GM12872 (cell line): ENCODE measurements around the gene NSMCE3.

ENCODE experiments used
- TF ChIP-seq, protein P1 (sequence below): IDR thresholded peaks from 3 replicates; pipeline ENCODE4 v1.5.1; 2011; ENCODE audit warnings: low read depth, mild to moderate bottlenecking, low read length, moderate library complexity; ENCODE audit not compliant: insufficient read depth

Gene NSMCE3

DNA sequence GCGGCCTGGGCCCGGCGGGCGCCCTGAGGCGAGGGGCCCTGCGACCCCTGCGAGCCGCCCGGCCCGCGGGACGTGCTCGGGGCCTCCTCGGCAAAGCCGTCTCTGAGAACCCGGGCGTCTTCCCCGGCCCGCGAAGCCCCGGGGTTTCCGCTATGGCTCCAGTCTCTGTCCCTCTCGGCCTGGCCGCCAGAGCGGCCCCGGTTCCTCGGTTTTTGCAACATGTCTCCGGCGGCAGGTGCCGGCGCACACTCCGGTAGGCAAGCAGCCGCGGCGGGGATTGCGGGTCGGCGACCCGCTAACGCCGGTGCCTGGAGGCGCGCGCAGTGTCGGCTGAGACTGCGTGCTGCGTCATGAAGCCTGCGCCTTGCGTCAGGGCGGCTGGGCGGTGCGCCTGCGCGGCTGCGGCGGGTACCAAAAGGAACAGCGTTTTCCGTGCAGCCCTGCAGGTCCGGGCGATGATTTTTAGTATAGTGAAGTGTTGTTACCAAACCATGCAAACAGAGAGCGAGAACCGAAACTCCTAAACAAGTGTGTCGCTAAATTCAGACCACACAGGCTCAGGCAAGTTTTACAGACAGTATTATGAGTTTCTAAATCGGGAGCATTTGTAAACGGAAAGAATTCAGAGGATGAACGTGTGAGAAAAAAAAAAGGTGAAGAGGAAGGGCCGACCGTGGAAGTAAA, at the start of gene NSMCE3:
TSS of gene NSMCE3 (minus strand) at position 338 of the 684 bp plus-strand sequence. CDS start at position 221, 117 bp downstream.
- TF ChIP-seq, protein P1, sequence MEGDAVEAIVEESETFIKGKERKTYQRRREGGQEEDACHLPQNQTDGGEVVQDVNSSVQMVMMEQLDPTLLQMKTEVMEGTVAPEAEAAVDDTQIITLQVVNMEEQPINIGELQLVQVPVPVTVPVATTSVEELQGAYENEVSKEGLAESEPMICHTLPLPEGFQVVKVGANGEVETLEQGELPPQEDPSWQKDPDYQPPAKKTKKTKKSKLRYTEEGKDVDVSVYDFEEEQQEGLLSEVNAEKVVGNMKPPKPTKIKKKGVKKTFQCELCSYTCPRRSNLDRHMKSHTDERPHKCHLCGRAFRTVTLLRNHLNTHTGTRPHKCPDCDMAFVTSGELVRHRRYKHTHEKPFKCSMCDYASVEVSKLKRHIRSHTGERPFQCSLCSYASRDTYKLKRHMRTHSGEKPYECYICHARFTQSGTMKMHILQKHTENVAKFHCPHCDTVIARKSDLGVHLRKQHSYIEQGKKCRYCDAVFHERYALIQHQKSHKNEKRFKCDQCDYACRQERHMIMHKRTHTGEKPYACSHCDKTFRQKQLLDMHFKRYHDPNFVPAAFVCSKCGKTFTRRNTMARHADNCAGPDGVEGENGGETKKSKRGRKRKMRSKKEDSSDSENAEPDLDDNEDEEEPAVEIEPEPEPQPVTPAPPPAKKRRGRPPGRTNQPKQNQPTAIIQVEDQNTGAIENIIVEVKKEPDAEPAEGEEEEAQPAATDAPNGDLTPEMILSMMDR, result no peak

DNA sequence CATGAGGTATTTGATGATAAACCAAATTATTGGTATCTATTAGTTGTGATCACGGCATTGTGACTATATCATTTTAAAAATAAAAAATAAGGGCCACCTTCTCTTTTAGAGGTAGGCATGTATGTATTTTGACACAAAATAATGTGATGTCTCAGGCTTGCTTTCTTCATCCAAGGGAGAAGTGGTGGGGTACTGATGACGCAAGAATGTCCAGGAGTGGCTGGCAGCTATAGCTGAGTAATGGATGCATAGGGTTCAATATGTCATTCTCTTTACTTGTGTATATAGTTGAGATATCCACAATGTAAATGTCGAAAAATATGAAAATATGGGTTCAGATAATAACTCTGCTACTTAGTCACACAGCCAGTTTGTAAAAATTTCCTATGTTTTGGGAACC, 46.8 kb upstream of the NSMCE3 start:
- TF ChIP-seq, protein P1, result no peak

DNA sequence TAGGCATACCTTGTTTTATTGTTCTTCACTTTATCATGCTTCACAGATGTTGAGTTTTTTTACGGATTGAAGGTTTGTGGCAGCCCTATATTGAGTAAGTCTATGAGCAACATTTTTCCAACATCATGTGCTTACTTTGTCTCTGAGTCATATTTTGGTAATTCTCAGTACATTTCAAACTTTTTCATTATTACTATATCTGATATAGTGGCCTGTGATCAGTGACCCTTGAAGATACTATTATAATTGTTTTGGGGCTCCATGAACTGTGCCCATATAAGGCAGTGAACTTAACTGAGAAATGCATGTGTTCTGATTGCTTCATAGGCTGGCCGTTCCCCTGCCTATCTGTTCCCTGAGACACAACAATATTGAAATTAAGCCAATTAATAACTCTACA, 42.8 kb upstream of the NSMCE3 start:
- TF ChIP-seq, protein P1, result no peak

DNA sequence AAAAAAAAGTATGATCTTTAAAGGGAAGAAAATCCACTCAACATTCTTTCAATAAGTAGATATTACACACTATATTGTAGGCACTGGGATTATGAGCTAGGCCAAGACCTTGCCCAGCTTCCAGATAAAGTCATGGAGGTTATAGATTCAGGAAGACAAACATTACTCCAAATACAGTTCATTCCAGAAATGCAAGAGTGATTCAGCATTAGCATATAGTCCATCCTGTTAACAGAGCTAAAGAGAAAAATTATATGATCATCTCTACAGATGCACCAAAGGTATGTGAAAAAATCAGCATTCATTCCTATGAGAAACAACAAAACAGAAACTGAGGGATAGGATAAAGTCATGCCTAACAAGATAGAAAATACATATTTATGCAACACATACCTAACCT, 42.1 kb upstream of the NSMCE3 start:
- TF ChIP-seq, protein P1, result no peak

DNA sequence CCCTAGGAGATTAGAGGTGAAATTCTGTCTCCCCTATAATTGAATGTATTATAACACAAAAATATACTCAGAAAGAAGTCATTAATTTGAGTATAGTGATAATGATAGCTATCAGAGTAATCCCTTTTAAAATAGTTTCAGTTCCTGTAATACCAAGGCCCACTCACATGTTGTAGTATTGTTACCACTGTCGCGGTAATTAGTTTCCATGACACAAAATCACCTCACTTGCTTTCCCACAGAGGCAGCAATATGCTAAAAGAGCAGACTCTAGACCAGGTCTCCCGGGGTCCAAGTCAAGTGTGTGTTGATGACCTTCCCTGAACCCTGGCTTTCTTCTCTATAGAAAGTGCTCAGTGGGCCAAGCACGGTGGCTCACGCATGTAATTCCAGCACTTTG, 39.5 kb upstream of the NSMCE3 start:
- TF ChIP-seq, protein P1, result no peak

DNA sequence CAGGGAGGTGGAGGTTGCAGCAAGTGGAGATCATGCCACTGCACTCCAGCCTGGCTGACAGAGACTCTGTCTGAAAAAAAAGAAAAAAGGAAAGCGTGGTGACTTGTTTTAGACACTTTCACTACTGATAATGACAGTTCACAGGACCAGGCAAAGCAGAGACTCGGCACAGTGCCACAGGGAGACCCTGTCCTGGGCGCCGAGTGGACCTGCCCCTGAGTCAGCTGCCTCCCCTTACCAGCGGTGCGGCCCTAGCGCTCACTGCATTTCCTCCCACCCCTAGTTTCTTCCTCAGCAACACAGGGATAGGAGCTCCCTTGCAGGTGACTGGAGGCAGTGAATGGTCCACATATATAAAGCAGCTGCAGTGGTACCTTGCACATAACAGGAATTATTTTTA, 38.7 kb upstream of the NSMCE3 start:
- TF ChIP-seq, protein P1, result no peak

DNA sequence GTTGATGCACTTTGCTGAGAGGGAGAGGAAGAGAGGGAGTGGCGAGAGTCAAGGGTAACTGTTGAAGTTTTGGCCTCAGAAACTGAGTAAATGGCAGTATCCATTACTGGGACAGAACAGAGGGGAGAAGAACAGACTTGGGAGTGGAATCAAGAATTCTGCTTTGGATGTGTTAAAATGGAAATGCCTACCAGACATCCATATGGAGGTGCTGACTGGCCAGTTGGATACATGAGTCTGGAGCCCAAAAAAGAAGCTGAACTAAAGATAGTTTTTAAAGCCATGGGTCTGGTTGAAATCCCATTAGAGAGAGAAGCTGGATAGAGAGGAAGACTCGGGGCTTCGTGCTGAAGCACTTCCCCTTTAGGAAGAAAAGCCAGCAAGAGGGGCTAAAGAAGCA, 35.9 kb upstream of the NSMCE3 start:
- TF ChIP-seq, protein P1, result no peak

DNA sequence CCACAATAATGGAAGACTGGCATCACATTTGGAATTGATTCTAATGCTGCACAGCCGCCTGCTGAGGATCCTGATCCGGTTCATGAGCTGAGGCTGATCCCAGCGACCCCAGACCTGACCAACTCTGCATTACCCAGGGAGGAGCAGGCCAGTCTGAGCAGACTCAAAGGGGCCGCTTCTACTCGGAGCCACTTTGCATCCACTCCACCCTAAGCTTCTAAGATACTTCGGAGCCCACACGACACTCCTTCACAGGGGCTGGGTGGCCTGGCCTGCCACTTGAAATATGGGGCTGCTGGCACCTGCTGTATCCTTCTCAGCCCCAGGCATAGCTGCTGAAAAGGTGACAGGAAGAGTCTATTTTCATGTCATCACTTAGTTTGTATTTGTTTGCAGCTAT, 33.2 kb upstream of the NSMCE3 start:
- TF ChIP-seq, protein P1, result no peak
